OCI-LY1 (cell line): Measurements from ENCODE around the gene TUBGCP6.

Source experiments
- CTCF ChIP-seq: fragments of 200-600 bp; sonication (generic), shearing (Covaris generic); IDR thresholded peaks from 2 replicates; pipeline ENCODE4 v1.5.1; 2017; ENCODE audit warnings: mild to moderate bottlenecking, antibody characterized with exemption, low read length, moderate library complexity, mixed read lengths
- EZH2 ChIP-seq: fragments of 200-600 bp; sonication (generic), shearing (Covaris generic); IDR thresholded peaks from 2 replicates; pipeline ENCODE4 v1.8.0; 2017; ENCODE audit warnings: borderline replicate concordance, mixed run types, mild to moderate bottlenecking, antibody characterized with exemption, low read length, moderate library complexity, mixed read lengths

DNA sequence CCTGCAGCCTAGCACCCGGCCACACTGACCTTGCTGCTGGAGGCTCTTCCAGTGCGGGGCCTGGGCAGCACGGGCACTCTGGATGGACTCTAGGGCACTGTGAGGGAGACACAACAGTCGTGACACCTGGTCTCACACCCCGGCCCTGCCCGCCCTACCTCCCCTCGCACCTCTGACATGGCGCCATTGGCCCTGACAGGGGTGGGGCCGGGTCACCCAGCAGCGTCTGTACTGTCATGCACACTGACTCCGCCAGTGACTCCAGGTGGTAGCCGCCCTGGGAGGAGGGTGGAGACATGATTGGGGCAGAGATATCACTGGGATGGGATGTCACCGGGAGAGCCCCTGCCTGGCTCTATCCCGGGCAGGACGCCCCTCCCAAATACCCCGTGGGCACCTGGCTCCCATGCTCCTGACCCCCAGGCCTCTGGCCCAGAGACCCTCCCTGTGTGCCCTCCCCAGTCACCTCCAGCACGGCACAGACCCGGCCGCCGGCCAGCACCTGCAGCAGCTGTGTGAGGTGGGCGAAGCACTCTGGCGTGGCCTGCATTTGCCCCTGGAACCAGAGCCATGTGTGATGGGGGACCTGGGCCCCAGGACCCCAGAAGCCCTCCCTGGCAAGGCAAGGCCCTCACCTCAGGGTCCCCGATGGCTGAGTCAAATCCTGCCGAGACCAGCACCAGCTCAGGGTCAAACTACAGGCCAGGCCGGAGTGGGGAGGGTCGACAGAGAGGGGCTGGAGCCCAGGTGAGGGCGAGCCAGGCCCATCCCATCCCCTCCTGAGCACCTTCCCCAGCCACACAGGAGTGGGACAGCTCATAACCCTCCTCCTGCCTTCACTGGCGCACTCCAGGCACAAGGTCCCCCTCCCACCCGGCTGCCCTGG lies 3.6 kb upstream of the TUBGCP6 start:
- TF ChIP-seq EZH2, result no peak
- TF ChIP-seq CTCF, result no peak
